CD4-positive, alpha-beta memory T cell (primary cell): Measurements from ENCODE around the gene NCMAP. TPM values are rescaled to one million over a fixed set of nuclear protein-coding genes. Genes with fewer than 3 reads are reported as not detected.

Experiments used
- CTCF ChIA-PET: fragments of 350-600 bp; sonication (Branson Sonifier 250); formaldehyde crosslinking; loops from one replicate; lab custom pipeline; 2021; ENCODE audit warnings: inconsistent platforms; ENCODE audit not compliant: partially characterized antibody; lab: Charles Lee
- POLR2A ChIA-PET: fragments of 350-600 bp; sonication (Branson Sonifier 250); formaldehyde crosslinking; loops from one replicate; lab custom pipeline; 2021; ENCODE audit not compliant: partially characterized antibody; lab: Charles Lee
- DNase-seq, 5 donors: peaks; one replicate each; pipeline versions ENCODE4 v3.0.0 to v3.0.0-alpha.2; 2020 to 2022; ENCODE audit warnings: mixed read lengths in 1 of 5
- H3K27ac ChIP-seq: one replicate; pipeline ENCODE4 v1.7.0; 2013; ENCODE audit warnings: low read depth, low read length
- H3K27me3 ChIP-seq: 2 replicates; pipeline ENCODE4 v1.7.0; 2013; ENCODE audit warnings: mild to moderate bottlenecking, low read length, moderate library complexity; ENCODE audit not compliant: insufficient read depth
- H3K36me3 ChIP-seq: 2 replicates; pipeline ENCODE4 v1.7.0; 2013; ENCODE audit warnings: mild to moderate bottlenecking, low read length, moderate library complexity; ENCODE audit not compliant: insufficient read depth
- H3K4me1 ChIP-seq: 2 replicates; pipeline ENCODE4 v1.7.0; 2013; ENCODE audit warnings: mild to moderate bottlenecking, low read length, moderate library complexity; ENCODE audit not compliant: insufficient read depth
- H3K4me3 ChIP-seq, 2 donors: one replicate each; pipeline ENCODE4 v1.7.0; 2013; ENCODE audit warnings: low read length in 2 of 2, mild to moderate bottlenecking in 1 of 2
- H3K9me3 ChIP-seq, 2 donors: one replicate each; pipeline ENCODE4 v1.7.0; 2013; ENCODE audit warnings: low read length in 2 of 2, control low read depth in 1 of 2; ENCODE audit not compliant: control insufficient read depth in 1 of 2
- H3K27ac Mint-ChIP-seq, 7 donors: one replicate each; pipeline ENCODE4 v1.8.0; 2020 to 2021; ENCODE audit warnings: mixed read lengths in 7 of 7, mild to moderate bottlenecking in 6 of 7, inconsistent platforms in 3 of 7, moderate library complexity in 3 of 7
- H3K27me3 Mint-ChIP-seq, 2 donors: one replicate each; pipeline ENCODE4 v1.8.0; 2020 to 2021; ENCODE audit warnings: mixed read lengths in 2 of 2
- H3K36me3 Mint-ChIP-seq, 2 donors: one replicate each; pipeline ENCODE4 v1.8.0; 2020 to 2021; ENCODE audit warnings: mixed read lengths in 2 of 2, inconsistent platforms in 1 of 2, mild to moderate bottlenecking in 1 of 2
- H3K4me1 Mint-ChIP-seq, 4 donors: one replicate each; pipeline ENCODE4 v1.8.0; 2020 to 2021; ENCODE audit warnings: mixed read lengths in 4 of 4, mild to moderate bottlenecking in 1 of 4
- H3K4me3 Mint-ChIP-seq, 8 donors: one replicate each; pipeline ENCODE4 v1.8.0; 2020 to 2021; ENCODE audit warnings: mixed read lengths in 8 of 8, mild to moderate bottlenecking in 7 of 8, moderate library complexity in 6 of 8, inconsistent platforms in 3 of 8
- H3K9me3 Mint-ChIP-seq, 8 donors: one replicate each; pipeline ENCODE4 v1.8.0; 2020 to 2021; ENCODE audit warnings: mixed read lengths in 8 of 8, mild to moderate bottlenecking in 5 of 8, inconsistent platforms in 3 of 8, moderate library complexity in 1 of 8
- intact Hi-C: fragments of 100-400 bp; cut with micrococcal nuclease; formaldehyde crosslinking; loops from one replicate; pipeline ENCODE4 v1.15.1; 2023
- polyA plus RNA-seq, 2 donors: library from polyadenylated mRNA; unstranded; fragments of 300-500 nt; fragmentation: Illumina TruSeq; gene quantifications; one replicate each; pipeline ENCODE4 v1.2.3, GENCODE V29; 2021
- total RNA-seq, 2 experiments: library from RNA; stranded (reverse); gene quantifications; one replicate each; pipeline ENCODE4 v1.2.3, GENCODE V29; 2021

The NCMAP gene
- total and polyA plus RNA-seq, 4 experiments from 2014 or later: 0.10 to 0.12 TPM; not detected in 2

- H3K27ac Mint-ChIP-seq: peak overlapping the region in 2 of 7 donors; percentile 7 to 77
- H3K4me3 Mint-ChIP-seq: no peak overlapping the region
These were observed 10.5 kb downstream of the NCMAP start for GRCh38 chr1:24566236-24566867.

GRCh38 chr1:24567792-24568388 is 12.0 kb downstream of the NCMAP start:
- Mint-ChIP-seq H3K27ac (peak overlapping the region in 2 of 7 donors; percentile 13 to 71), H3K27me3 (no peaks in the 10 kb centered on the region), H3K9me3 (no peaks in the 10 kb centered on the region), H3K4me1 (peaks cover 0 to 8% (median under 1%) of the 10 kb centered on the region in 4 donors), H3K4me3 (no peak overlapping the region), H3K36me3 (no peaks in the 10 kb centered on the region)
- Histone ChIP-seq H3K4me1 (no peaks in the 10 kb centered on the region), H3K27ac (no peak overlapping the region), H3K27me3 (no peaks in the 10 kb centered on the region), H3K36me3 (no peaks in the 10 kb centered on the region), H3K4me3 (no peak overlapping the region), H3K9me3 (no peaks in the 10 kb centered on the region)
- POLR2A ChIA-PET: no interaction called here
- peak in 3 of 5 donors; percentile 7 to 33 (median 13) for DNase-seq
- intact Hi-C loops: no loop called here
- CTCF ChIA-PET: no interaction called here

More at GRCh38 chr1:24566236-24566867, 10.5 kb downstream of the NCMAP start:
- Mint-ChIP-seq H3K9me3 (no peaks in the 10 kb centered on the region), H3K4me1 (peaks cover 0 to 6% (median 2%) of the 10 kb centered on the region in 4 donors), H3K36me3 (no peaks in the 10 kb centered on the region), H3K27me3 (no peaks in the 10 kb centered on the region)
- POLR2A ChIA-PET: no interaction called here
- DNase-seq: no peak
- Histone ChIP-seq H3K36me3 (no peaks in the 10 kb centered on the region), H3K27me3 (no peaks in the 10 kb centered on the region), H3K4me1 (no peaks in the 10 kb centered on the region), H3K9me3 (no peaks in the 10 kb centered on the region), H3K4me3 (no peak overlapping the region), H3K27ac (no peak overlapping the region)
- CTCF ChIA-PET: interaction anchor here (0.9 to 2.5 kb wide), 2 partner anchors 21 to 59 kb away, joined by 3 to 10 read pairs; no protein-coding TSS in a partner anchor
- intact Hi-C loops: no loop called here

GRCh38 chr1:24568475-24568874 is 12.6 kb downstream of the NCMAP start:
- Histone ChIP-seq H3K36me3 (no peaks in the 10 kb centered on the region), H3K27me3 (no peaks in the 10 kb centered on the region), H3K9me3 (no peaks in the 10 kb centered on the region), H3K4me3 (no peak overlapping the region), H3K4me1 (no peaks in the 10 kb centered on the region), H3K27ac (no peak overlapping the region)
- H3K4me3 Mint-ChIP-seq: no peak overlapping the region
- no peaks in the 10 kb centered on the region for H3K27me3 Mint-ChIP-seq
- no peaks in the 10 kb centered on the region for H3K36me3 Mint-ChIP-seq
- peak overlapping the region in 2 of 7 donors; percentile 27 to 71 for H3K27ac Mint-ChIP-seq
- DNase-seq: no peak
- H3K4me1 Mint-ChIP-seq: peaks cover 0 to 7% (median 0%) of the 10 kb centered on the region in 4 donors
- intact Hi-C loops: no loop called here
- POLR2A ChIA-PET: no interaction called here
- CTCF ChIA-PET: no interaction called here
- no peaks in the 10 kb centered on the region for H3K9me3 Mint-ChIP-seq

- POLR2A ChIA-PET: no interaction called here
- no peaks in the 10 kb centered on the region for H3K9me3 ChIP-seq
- DNase-seq: no peak
- H3K27me3 ChIP-seq: no peaks in the 10 kb centered on the region
- no peaks in the 10 kb centered on the region for H3K27me3 Mint-ChIP-seq
- no peaks in the 10 kb centered on the region for H3K9me3 Mint-ChIP-seq
- no peak overlapping the region for H3K27ac ChIP-seq
- CTCF ChIA-PET: interaction anchor here (1.1 to 1.7 kb wide), 2 partner anchors 17 to 155 kb away, joined by 4 to 5 read pairs; partner anchors contain the start of gene NIPAL3
- H3K4me3 Mint-ChIP-seq: no peak overlapping the region
- no peak overlapping the region for H3K27ac Mint-ChIP-seq
- peaks cover 0 to 7% (median 0%) of the 10 kb centered on the region in 4 donors for H3K4me1 Mint-ChIP-seq
- intact Hi-C loops: no loop called here
- no peak overlapping the region for H3K4me3 ChIP-seq
- H3K36me3 Mint-ChIP-seq: no peaks in the 10 kb centered on the region
- H3K36me3 ChIP-seq: no peaks in the 10 kb centered on the region
- H3K4me1 ChIP-seq: no peaks in the 10 kb centered on the region
These were observed 14.6 kb downstream of the NCMAP start for GRCh38 chr1:24570265-24571125.

GRCh38 chr1:24572301-24572700 is 16.4 kb downstream of the NCMAP start:
- no peaks in the 10 kb centered on the region for H3K36me3 Mint-ChIP-seq
- ChIA-PET POLR2A (no interaction called here), CTCF (interaction anchor here (0.6 to 1.4 kb wide), 2 partner anchors 16 to 658 kb away, joined by 3 to 4 read pairs; no protein-coding TSS in a partner anchor)
- Histone ChIP-seq H3K4me3 (no peak overlapping the region), H3K36me3 (no peaks in the 10 kb centered on the region), H3K27ac (no peak overlapping the region), H3K9me3 (no peaks in the 10 kb centered on the region), H3K27me3 (no peaks in the 10 kb centered on the region), H3K4me1 (no peaks in the 10 kb centered on the region)
- intact Hi-C loops: no loop called here
- no peak overlapping the region for H3K27ac Mint-ChIP-seq
- no peaks in the 10 kb centered on the region for H3K27me3 Mint-ChIP-seq
- H3K9me3 Mint-ChIP-seq: no peaks in the 10 kb centered on the region
- no peak for DNase-seq
- peaks cover 0 to 4% (median 0%) of the 10 kb centered on the region in 4 donors for H3K4me1 Mint-ChIP-seq
- no peak overlapping the region for H3K4me3 Mint-ChIP-seq

- peak overlapping the region in 1 of 7 donors; percentile 7 for H3K27ac Mint-ChIP-seq
- H3K4me1 Mint-ChIP-seq: peaks cover 0 to 4% (median 0%) of the 10 kb centered on the region in 4 donors
- H3K9me3 ChIP-seq: no peaks in the 10 kb centered on the region
- H3K4me3 Mint-ChIP-seq: no peak overlapping the region
- no peak overlapping the region for H3K4me3 ChIP-seq
- CTCF ChIA-PET: interaction anchor here (0.7 to 1.4 kb wide), 3 partner anchors 12 to 41 kb away, joined by 4 to 5 read pairs (median 4); no protein-coding TSS in a partner anchor
- no peaks in the 10 kb centered on the region for H3K9me3 Mint-ChIP-seq
- H3K27ac ChIP-seq: no peak overlapping the region
- no peaks in the 10 kb centered on the region for H3K36me3 ChIP-seq
- no peaks in the 10 kb centered on the region for H3K27me3 Mint-ChIP-seq
- intact Hi-C loops: no loop called here
- POLR2A ChIA-PET: no interaction called here
- no peaks in the 10 kb centered on the region for H3K4me1 ChIP-seq
- DNase-seq: no peak
- no peaks in the 10 kb centered on the region for H3K36me3 Mint-ChIP-seq
- no peaks in the 10 kb centered on the region for H3K27me3 ChIP-seq
These were observed 20.2 kb downstream of the NCMAP start for GRCh38 chr1:24575905-24576587.
